Epithelial cell of esophagus (primary cell): ENCODE measurements around the gene ACTRT2.

Experiments used
- DNase-seq: peaks from one replicate; pipeline ENCODE4 v3.0.0; 2010; ENCODE audit warnings: low read depth
- H3K4me3 ChIP-seq: 2 replicates; pipeline ENCODE4 v1.5.1; 2011; ENCODE audit warnings: mild to moderate bottlenecking, low read length, control low read depth
- TF ChIP-seq, protein P1 (sequence below): IDR thresholded peaks from 2 replicates; pipeline ENCODE4 v1.5.1; 2011; ENCODE audit warnings: low read depth, mild to moderate bottlenecking, low read length, control low read depth, inconsistent platforms; ENCODE audit not compliant: insufficient read depth; ENCODE audit errors: missing control alignments

Gene ACTRT2

DNA sequence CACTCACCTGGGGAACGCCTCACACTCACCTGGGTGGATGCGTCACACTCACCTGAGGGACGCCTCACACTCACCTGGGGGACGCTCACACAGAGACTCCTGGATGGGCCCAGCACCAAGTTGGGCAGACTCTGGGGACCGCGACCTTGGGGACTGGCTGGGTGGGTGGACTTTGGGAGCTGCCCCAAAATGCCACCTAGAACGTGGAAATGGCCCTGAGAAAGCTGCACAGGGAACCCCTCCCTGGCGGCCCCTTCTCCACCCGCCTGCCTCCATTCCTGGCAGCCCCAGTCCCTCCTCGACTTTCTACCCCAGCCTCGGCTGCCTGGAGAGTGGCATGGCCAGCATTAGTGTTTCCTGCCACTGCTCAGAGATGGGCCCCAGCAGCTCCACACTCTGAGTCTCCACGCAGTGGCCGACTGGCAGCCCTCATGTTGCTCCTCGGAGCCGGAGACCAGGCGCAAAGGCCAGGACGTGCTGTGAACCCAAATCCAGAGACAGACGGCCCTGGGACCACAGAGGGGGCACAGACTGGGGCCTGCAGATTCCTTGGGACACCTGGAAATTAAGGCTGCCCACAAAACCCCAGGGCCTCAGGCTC, 46.5 kb upstream of the ACTRT2 start:
- no peak overlapping the region for H3K4me3 ChIP-seq
- no peak for DNase-seq
- TF ChIP-seq, protein P1, sequence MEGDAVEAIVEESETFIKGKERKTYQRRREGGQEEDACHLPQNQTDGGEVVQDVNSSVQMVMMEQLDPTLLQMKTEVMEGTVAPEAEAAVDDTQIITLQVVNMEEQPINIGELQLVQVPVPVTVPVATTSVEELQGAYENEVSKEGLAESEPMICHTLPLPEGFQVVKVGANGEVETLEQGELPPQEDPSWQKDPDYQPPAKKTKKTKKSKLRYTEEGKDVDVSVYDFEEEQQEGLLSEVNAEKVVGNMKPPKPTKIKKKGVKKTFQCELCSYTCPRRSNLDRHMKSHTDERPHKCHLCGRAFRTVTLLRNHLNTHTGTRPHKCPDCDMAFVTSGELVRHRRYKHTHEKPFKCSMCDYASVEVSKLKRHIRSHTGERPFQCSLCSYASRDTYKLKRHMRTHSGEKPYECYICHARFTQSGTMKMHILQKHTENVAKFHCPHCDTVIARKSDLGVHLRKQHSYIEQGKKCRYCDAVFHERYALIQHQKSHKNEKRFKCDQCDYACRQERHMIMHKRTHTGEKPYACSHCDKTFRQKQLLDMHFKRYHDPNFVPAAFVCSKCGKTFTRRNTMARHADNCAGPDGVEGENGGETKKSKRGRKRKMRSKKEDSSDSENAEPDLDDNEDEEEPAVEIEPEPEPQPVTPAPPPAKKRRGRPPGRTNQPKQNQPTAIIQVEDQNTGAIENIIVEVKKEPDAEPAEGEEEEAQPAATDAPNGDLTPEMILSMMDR = no peak

GRCh38 chr1:2975466-2976179, 45.6 kb upstream of the ACTRT2 start:
- H3K4me3 ChIP-seq = no peak overlapping the region
- no peak for DNase-seq
- TF ChIP-seq, protein P1 = no peak

DNA sequence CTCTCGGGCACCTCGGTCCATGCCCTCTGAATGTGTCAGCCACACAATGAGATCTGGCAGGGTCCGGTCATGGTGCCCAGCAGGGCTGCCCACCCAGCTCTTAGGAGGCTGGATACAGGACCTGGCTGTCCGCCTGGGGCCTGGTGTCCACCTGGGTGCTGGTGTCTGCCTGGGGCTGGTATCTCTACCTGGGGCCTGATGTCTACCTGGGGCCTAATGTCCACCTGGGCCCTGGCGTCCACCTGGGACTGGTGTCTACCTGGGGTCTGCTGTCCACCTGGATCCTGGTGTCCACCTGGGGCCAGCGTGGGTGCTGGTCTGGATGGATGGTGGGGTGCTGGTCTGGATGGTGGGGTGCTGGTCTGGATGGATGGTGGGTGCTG, 45.1 kb upstream of the ACTRT2 start:
- DNase-seq = no peak
- TF ChIP-seq, protein P1 = no peak
- H3K4me3 ChIP-seq = no peak overlapping the region

- no peak for DNase-seq
- TF ChIP-seq, protein P1 = no peak
- no peak overlapping the region for H3K4me3 ChIP-seq
These were observed 43.2 kb upstream of the ACTRT2 start for GRCh38 chr1:2977886-2978611.

DNA sequence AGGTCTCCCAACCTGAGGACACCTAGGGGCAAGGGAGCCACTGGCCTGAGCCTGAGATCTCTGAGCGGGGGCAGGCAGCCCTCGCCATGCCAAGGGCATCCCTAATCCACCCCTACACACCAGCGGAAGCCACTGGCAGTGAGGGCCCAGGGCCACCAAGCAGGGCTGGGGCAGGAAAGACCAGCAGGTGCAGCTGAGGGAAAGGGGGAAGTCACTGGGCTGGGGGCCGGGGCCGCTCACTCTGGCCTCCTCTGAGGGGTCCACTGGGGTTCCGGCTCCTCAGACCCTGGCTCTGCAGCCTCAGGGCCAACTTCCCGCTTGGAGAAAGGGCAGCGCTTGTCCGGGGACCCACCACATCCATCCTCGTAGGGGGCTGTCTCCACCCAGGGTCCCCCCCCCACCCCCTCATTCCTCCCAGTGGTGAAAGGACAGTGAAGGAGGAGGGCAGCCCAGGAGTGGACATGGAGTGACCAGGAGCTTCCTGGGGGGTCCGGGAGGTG, 42.5 kb upstream of the ACTRT2 start:
- no peak for DNase-seq
- no peak overlapping the region for H3K4me3 ChIP-seq
- TF ChIP-seq, protein P1 = no peak

DNA sequence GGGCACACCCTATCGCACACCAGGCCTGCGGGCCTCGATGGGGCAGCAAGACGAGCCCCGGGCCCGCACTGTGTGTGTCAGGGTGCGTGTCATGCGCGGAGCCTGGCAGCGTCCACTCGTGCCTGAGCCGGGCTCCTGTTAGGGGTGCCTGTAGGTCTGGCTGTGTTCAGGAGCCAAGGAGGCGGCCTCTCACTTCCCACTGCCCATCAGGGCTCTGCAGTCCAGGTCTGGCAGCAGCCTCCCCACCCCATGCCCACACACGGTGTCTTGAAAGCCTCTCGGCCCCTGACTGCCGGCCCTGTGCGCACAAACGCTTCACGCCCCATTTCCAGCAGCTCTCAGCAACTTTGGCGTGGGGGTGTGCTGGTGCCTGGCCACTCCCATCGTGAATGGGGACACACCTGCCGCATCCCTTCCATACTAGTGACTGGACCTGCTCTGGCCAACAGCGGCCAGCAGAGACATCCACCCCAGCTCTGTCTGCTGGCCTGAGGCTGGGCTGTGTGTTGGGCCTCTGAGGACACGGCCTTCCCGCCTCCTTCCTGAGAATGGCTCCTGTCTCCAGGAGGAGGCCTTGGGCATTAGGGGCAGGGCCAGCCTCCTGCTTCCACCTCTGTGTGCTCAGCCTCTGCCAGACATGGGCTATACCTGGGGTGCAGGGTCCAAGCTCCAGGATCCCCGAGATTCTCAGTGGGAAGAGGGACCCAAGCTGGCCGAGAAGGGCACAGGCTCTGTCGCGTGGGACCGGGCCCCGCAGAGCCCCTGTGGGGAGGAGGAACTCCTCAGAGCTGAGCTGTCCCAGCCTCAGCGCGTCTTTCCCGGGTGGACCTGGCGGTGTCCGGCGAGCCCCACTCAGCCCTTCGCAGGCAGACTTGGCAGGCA, 41.8 kb upstream of the ACTRT2 start:
- TF ChIP-seq, protein P1 = no peak
- no peak for DNase-seq
- no peak overlapping the region for H3K4me3 ChIP-seq
